Heart left ventricle (tissue), 13 donors: Measurements from ENCODE around the gene RIPOR1.

Experiments
- POLR2A ChIP-seq, 2 donors: fragments of 450-650 bp; IDR thresholded peaks; one replicate each; pipeline ENCODE4 v1.6.1; 2017; ENCODE audit warnings: antibody characterized with exemption in 2 of 2, mild to moderate bottlenecking in 2 of 2, moderate library complexity in 2 of 2
- TF ChIP-seq, protein P1 (sequence below), 12 donors: fragments of 200-600 bp; sonication (generic) in 4 of 12; IDR thresholded peaks; one replicate each; pipeline versions ENCODE4 v1.5.0 to v1.8.0; 2018 to 2022; ENCODE audit warnings: antibody characterized with exemption in 12 of 12, mild to moderate bottlenecking in 5 of 12
- donor health status: ischemic (EF 13 %, LVEDD 7.1; RV severe dilation, severe dysfunction).
- donor health status: DM: no; HTN: yes; CAD: no.
- donor health status: DM: no; HTN: no; CAD: no.
- donor health status: ischemic (EF 25% LVEDD 6.9; RV normal size, moderate dysfunction).
- donor health status: ischemic (EF 25% LVEDD 5.7; RV mildly dilated, moderate dysfunction).
- donor health status: ischemic (EF 35%, LVEDD 5.7; RV mildly dilated, moderate dysfunction).
- donor health status: nonischemic (EF 11% LVEDD 7.7; RV severe dilation, severe dysfunction).
- donor health status: DM: yes; HTN: yes; CAD: no.
- donor health status: PGD.
- donor health status: ischemic (EF 29% LVEDD 5.4; RV normal size, mild dysfunction).
- donor health status: nonischemic (EF 23%, LVEDD 6.1; RV moderate dilation, normal function).

DNA sequence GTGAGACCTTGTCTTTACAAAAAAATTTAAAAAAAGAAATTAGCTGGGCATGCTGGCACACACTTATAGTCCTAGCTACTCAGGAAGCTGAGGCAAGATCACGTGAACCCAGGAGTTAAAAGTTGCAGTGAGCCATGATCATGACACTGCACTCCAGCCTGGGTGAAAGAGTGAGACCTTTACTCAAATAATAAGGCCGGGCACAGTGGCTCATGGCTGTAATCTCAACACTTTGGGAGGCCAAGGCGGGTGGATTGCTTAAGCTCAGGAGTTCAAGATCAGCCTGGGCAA is 11.5 kb upstream of the RIPOR1 start:
- TF ChIP-seq, protein P1, sequence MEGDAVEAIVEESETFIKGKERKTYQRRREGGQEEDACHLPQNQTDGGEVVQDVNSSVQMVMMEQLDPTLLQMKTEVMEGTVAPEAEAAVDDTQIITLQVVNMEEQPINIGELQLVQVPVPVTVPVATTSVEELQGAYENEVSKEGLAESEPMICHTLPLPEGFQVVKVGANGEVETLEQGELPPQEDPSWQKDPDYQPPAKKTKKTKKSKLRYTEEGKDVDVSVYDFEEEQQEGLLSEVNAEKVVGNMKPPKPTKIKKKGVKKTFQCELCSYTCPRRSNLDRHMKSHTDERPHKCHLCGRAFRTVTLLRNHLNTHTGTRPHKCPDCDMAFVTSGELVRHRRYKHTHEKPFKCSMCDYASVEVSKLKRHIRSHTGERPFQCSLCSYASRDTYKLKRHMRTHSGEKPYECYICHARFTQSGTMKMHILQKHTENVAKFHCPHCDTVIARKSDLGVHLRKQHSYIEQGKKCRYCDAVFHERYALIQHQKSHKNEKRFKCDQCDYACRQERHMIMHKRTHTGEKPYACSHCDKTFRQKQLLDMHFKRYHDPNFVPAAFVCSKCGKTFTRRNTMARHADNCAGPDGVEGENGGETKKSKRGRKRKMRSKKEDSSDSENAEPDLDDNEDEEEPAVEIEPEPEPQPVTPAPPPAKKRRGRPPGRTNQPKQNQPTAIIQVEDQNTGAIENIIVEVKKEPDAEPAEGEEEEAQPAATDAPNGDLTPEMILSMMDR (IDR thresholded peaks at IDR 0.05), result no peak
- TF ChIP-seq POLR2A (IDR thresholded peaks at IDR 0.05), result no peak
